Measurements from ENCODE around the gene PMP22.

DNA sequence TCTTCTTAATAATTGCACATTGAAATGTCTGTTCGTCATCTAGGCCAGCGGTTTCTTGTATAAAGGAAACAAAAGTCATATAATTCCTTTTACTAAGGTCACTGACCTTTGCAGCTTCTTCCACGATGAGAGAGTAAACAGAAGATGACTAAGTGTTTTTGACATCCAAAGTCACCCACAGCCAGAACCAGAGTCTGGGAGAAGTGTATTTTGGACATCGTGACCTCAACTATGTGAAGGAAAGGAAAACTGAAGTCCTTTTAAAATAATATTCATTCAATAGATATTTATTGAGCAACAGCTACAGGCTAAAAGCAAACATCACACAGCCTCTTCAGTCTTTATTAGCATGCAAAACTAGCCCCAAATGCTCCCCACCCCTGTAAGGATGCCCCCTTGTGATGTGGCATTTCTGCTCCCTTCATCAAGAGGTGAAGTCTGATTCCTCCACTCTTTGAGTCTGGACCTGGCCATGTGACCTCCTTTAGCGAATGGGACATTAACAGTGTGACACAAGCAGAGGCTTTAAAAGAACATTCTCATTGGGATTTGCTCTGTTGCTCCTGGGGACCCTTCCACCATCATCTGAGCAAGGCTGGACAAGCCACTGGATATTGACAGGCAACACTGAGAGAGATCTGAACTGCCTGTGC lies 8.1 kb upstream of the PMP22 start:
- TF ChIP-seq YY1 (IDR thresholded peaks at IDR 0.05; ENCODE audit: low read depth) = no peak
- no peak for TF ChIP-seq EGR1 (IDR thresholded peaks at IDR 0.05)
- TF ChIP-seq TEAD4 (IDR thresholded peaks at IDR 0.05) = no peak
- TF ChIP-seq ZBTB7A (IDR thresholded peaks at IDR 0.05; ENCODE audit: low read depth) = no peak
- no peak for TF ChIP-seq EP300 (IDR thresholded peaks at IDR 0.05; ENCODE audit: borderline replicate concordance)
- TF ChIP-seq, protein P1, sequence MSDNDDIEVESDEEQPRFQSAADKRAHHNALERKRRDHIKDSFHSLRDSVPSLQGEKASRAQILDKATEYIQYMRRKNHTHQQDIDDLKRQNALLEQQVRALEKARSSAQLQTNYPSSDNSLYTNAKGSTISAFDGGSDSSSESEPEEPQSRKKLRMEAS (IDR thresholded peaks at IDR 0.05) = no peak
- TF ChIP-seq, protein P2, sequence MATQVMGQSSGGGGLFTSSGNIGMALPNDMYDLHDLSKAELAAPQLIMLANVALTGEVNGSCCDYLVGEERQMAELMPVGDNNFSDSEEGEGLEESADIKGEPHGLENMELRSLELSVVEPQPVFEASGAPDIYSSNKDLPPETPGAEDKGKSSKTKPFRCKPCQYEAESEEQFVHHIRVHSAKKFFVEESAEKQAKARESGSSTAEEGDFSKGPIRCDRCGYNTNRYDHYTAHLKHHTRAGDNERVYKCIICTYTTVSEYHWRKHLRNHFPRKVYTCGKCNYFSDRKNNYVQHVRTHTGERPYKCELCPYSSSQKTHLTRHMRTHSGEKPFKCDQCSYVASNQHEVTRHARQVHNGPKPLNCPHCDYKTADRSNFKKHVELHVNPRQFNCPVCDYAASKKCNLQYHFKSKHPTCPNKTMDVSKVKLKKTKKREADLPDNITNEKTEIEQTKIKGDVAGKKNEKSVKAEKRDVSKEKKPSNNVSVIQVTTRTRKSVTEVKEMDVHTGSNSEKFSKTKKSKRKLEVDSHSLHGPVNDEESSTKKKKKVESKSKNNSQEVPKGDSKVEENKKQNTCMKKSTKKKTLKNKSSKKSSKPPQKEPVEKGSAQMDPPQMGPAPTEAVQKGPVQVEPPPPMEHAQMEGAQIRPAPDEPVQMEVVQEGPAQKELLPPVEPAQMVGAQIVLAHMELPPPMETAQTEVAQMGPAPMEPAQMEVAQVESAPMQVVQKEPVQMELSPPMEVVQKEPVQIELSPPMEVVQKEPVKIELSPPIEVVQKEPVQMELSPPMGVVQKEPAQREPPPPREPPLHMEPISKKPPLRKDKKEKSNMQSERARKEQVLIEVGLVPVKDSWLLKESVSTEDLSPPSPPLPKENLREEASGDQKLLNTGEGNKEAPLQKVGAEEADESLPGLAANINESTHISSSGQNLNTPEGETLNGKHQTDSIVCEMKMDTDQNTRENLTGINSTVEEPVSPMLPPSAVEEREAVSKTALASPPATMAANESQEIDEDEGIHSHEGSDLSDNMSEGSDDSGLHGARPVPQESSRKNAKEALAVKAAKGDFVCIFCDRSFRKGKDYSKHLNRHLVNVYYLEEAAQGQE (IDR thresholded peaks at IDR 0.05; ENCODE audit: low read depth) = no peak
- TF ChIP-seq CREB1 (IDR thresholded peaks at IDR 0.05; ENCODE audit: low read depth) = no peak
- TF ChIP-seq RAD21 (IDR thresholded peaks at IDR 0.05; ENCODE audit: low read depth) = no peak
- no peak for TF ChIP-seq CEBPB (IDR thresholded peaks at IDR 0.05)
- TF ChIP-seq TAF1 (IDR thresholded peaks at IDR 0.05; ENCODE audit: low read depth) = no peak

Data from Ishikawa (cell line).